Motor neuron (in vitro differentiated cells): Measurements from ENCODE around the gene CEND1. TPM values are rescaled to one million over a fixed set of nuclear protein-coding genes. Genes with fewer than 3 reads are reported as not detected.

Experiments used
- ATAC-seq, 8 experiments: fragments of 200-7000 bp; cut with Tn5 transposase; replicated peaks in 6 of 8; 2 replicates each; pipeline ENCODE4 v1.8.0; 2021; ENCODE audit warnings: mild to moderate bottlenecking in 8 of 8, moderate library complexity in 8 of 8
- H3K27ac ChIP-seq, 2 donors: fragments of 250-450 bp; sonication (Bioruptor Pico); 2 replicates each; pipeline ENCODE4 v1.9.0; 2021; ENCODE audit warnings: antibody characterized with exemption in 2 of 2, mild to moderate bottlenecking in 2 of 2, moderate library complexity in 1 of 2
- H3K4me1 ChIP-seq, 2 donors: fragments of 250-450 bp; sonication (Bioruptor Pico); replicated peaks in 1 of 2; 2 replicates each; pipeline ENCODE4 v1.6.1; 2021; ENCODE audit warnings: antibody characterized with exemption in 2 of 2, mild to moderate bottlenecking in 2 of 2, moderate library complexity in 1 of 2
- H3K4me3 ChIP-seq, 5 donors: fragments of 250-450 bp; sonication (Bioruptor Pico); 2 replicates each; pipeline ENCODE4 v1.9.0; 2021; ENCODE audit warnings: antibody characterized with exemption in 5 of 5, mild to moderate bottlenecking in 5 of 5, moderate library complexity in 4 of 5
- WGBS, 10 experiments: fragments of 450-650 bp; shearing (Covaris generic); methylation state at CpG; one replicate each; pipeline ENCODE4 v1.0.0; 2022; 5-methylcytosine and 5-hydroxymethylcytosine counted together
- in situ Hi-C, 9 experiments: fragments of 400-800 bp; cut with MboI; loops; one replicate each; pipeline ENCODE4 v1.15.0; 2021; ENCODE audit warnings: low sequenced_read_pairs in 9 of 9, low pct_unique_long_range_greater_than_20kb in 2 of 9; ENCODE audit not compliant: unreplicated experiment in 9 of 9
- total RNA-seq, 8 experiments: library from RNA; unstranded; fragments of 300-600 nt; gene quantifications; 2 replicates each; pipeline versions ENCODE4 v1.2.3 to v1.2.4, GENCODE V29; 2022

The CEND1 gene
- total RNA-seq, 8 experiments from 2014 or later, result 1.8 to 21.7 (median 15.3) TPM

DNA sequence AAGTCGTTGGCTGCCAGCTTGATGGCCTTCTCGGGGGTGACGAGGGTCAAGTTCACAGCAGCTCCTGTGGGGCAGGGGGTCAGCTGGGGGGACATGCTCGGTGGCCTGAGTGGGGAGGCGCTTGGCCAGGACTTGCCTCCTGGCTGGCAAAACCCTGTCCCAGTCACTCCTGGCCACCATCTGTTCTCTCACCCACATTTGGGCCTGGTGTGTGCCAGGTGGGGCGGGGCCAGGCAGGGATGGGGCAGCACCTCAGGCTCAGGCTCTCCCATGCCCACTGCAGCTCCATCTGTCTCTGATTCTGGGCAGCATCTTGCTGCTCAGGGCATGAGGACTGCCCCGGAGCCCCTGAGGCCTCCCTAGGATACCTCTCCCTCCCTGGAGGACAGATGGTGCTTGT, 3.7 kb upstream of the CEND1 start:
- no peak overlapping the region for H3K27ac ChIP-seq
- WGBS, 10 experiments, result 72 to 80% methylated on average over 2 of the region's 7 CpGs; no CpG with 5 or more reads in 8 of the 10 experiments
- peaks cover 32 to 51% of the 10 kb centered on the region in 2 donors for H3K4me1 ChIP-seq
- ATAC-seq, result no peak
- in situ Hi-C loops, result no loop called here
- no peak overlapping the region for H3K4me3 ChIP-seq

DNA sequence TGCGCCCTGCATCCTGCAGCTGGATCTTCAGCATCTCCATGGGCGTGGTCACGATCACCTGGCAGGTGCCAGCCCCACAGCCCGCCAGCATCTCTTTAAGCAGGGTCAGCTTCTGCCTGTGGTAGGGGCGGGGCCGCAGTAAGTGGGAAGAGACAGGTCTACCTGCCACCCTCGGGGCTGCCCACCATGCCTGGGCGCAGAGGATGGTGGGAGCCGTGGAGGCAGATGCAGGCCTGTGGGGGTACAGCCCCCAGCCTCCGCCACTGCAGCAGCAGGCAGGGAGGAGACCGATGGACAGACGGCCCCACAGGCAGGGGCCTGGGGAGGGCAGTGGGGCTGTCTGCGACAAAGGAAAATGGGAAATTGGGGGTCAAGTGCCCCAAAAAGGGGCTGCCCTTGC, 3.0 kb upstream of the CEND1 start:
- no peak overlapping the region for H3K27ac ChIP-seq
- in situ Hi-C loops, result no loop called here
- 98 to 100% methylated on average over 2 to 7 of the region's 13 CpGs; no CpG with 5 or more reads in 8 of the 10 experiments for WGBS, 10 experiments
- peaks cover 30 to 51% of the 10 kb centered on the region in 2 donors for H3K4me1 ChIP-seq
- H3K4me3 ChIP-seq, result no peak overlapping the region
- ATAC-seq, result no peak

DNA sequence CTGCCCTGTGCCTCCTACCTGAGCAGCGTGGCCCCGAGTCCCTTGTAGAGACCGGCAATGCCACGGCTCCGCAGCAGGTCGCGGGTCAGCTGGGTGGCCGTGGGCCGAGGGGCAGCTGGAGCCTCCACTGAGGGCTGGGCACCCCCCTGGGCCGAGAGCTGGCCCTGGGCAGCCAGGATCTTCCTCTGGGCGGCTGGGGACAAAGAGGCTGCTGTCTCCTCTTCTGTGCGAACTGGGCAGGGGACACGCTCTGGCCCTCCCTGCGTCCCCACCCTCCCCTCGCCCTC, 2.6 kb upstream of the CEND1 start:
- no peak for ATAC-seq
- Histone ChIP-seq H3K27ac (no peak overlapping the region), H3K4me3 (no peak overlapping the region), H3K4me1 (peaks cover 30 to 51% of the 10 kb centered on the region in 2 donors)
- 100% methylated on average over 2 of the region's 15 CpGs; no CpG with 5 or more reads in 9 of the 10 experiments for WGBS, 10 experiments
- in situ Hi-C loops, result no loop called here

DNA sequence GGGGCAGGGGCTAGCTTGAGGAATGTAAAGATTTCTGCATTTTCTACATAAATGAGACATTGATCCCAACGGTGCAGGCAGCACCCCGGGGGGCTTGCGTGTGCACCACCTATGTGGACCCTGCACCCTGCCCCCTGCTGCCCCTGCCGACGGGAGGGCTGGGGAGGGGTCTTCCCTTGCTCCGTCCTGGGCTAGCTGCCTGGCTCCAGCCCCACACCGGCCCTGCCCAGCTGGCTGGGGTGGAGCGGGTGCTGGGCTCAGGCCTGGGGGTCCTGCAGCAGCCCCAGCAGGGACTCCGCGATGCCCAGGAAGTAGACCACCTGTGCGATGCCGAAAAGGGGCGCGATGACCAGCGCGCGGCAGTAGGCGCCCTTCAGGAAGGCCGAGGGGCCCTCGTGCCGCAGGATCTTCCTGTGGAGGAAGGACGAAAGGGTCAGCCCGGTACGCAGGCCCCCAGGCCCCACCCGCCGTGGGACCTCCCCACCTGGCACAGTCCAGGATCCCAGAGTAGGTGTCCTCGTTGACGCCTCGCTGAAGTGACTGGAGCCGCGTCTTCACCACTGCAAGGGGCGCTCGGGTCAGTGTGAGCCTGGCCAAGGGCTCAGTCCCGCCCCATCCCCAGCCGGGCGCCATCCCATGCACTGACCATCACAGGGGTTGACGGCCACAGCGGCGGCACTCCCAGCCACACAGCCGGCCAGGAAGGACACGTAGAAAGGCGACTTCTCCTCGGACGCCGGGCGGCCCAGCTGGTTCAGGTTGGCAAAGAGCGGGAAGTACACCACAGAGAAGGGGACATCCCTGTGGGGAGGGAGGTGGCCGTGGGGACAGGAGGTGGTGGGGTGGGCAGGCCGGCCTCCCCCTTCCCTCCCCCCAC, 2.0 kb upstream of the CEND1 start:
- peaks cover 30 to 51% of the 10 kb centered on the region in 2 donors for H3K4me1 ChIP-seq
- in situ Hi-C loops, result no loop called here

DNA sequence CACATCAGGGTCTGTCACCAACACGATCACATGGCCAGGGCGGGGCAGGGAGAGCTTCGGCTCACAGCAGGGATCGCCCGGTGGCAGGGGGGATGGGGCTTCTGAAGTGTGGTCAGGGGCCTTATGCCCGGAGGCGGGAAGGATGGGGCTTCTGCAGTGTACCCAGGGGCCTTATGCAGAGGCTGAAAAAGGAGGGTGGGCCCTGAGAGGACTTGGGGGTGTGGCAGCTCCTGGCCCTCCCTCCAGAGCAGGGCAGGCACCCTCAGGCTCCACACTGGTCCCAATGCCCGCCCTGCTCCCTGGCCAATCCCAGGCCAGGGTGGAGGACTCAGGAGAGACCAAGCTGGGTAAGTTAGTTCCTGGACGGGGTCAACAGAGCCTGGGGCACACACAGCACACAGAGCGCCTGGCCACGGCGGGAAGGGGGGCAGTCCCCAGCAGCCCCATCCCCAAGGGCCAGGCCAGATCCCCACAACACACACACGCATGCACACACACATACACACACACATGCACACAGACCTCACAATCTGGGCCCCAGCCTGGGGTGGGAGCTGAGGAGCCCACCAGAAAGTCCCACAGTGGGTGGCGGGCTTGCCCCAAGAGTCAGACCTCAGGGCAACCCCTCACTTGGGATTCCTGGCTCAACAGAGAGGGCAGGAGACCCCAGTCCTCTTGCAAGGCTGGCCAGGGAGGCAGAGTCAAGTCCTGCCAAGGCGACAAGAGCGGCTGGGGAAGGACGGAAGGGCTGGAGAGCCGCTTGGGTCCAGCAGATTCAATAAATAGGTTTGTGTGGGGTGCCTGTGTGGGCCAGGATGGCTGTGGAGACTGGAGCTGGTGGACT, 1.1 kb upstream of the CEND1 start:
- 43 to 100% (median 68%) methylated on average over 1 to 5 of the region's 18 CpGs; no CpG with 5 or more reads in 6 of the 10 experiments for WGBS, 10 experiments
- no peak overlapping the region for H3K27ac ChIP-seq
- peak; percentile 31 to 69 (median 54) for ATAC-seq
- H3K4me1 ChIP-seq, result peaks cover 25 to 43% of the 10 kb centered on the region in 2 donors
- in situ Hi-C loops, result no loop called here
- no peak overlapping the region for H3K4me3 ChIP-seq

More for the DNA sequence above, 2.0 kb upstream of the CEND1 start:
- 91 to 100% methylated on average over 1 to 10 of the region's 49 CpGs; no CpG with 5 or more reads in 8 of the 10 experiments for WGBS, 10 experiments
- H3K27ac ChIP-seq, result no peak overlapping the region
- ATAC-seq, result no peak
- H3K4me3 ChIP-seq, result no peak overlapping the region

DNA sequence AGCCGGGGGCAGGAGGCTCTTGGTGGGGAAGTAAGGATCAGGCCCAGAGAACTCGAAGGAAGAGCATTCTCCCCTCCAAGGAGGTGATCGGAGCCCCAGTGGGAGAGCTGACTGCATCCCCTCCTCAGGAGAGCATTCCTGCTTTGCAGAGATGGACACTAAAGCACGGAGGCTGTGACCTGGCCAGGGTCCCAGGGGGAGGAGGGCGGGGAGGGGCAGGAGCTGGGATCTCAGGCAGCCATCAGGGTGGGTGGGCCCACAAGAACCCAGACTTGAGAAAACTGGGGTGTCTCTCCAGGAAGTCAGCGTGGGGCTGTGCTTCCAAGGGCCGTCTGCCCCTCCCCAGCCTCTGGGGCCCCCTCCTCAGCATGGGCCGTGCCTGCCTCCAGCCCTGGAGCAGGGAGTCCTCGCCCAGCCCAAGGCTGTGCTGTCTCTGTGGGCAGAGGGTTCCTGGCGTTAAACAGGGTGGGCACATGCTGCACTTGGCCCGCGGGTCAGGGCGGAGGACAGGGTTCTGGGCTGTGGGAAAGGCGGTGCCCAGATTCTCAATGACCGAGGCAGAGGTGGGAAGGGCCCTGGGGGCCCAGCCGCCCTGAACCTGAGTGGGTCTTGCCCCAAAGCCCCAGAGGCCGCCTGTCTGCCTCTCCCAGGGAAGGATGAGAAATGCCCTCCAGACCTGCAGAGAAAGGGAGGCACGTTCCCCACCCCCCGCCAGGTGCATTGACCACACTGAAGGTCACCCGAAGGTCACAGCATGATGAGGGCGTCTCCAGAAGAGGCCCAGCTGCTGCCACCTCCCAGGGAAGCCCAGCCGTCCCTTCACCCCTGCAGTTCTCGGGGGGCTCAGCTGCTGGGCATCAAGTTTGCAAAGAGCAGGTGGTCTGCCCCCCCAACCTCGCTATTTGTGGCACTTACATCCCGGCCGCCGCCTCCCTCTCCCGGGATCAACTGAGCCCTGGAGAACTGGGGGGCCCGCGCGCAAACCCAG, 643 bp downstream of the CEND1 start:
- in situ Hi-C loops, result no loop called here
- Histone ChIP-seq H3K27ac (peak overlapping the region; percentile 68 to 80), H3K4me1 (peaks cover 11 to 29% of the 10 kb centered on the region in 2 donors), H3K4me3 (peak overlapping the region; percentile 35 to 58 (median 49))
- WGBS, 10 experiments, result 5 to 67% (median 29%) methylated on average over 1 to 4 of the region's 31 CpGs; no CpG with 5 or more reads in 6 of the 10 experiments
- peak in 7 of 8 experiments; percentile 1 to 9 (median 4) for ATAC-seq

DNA sequence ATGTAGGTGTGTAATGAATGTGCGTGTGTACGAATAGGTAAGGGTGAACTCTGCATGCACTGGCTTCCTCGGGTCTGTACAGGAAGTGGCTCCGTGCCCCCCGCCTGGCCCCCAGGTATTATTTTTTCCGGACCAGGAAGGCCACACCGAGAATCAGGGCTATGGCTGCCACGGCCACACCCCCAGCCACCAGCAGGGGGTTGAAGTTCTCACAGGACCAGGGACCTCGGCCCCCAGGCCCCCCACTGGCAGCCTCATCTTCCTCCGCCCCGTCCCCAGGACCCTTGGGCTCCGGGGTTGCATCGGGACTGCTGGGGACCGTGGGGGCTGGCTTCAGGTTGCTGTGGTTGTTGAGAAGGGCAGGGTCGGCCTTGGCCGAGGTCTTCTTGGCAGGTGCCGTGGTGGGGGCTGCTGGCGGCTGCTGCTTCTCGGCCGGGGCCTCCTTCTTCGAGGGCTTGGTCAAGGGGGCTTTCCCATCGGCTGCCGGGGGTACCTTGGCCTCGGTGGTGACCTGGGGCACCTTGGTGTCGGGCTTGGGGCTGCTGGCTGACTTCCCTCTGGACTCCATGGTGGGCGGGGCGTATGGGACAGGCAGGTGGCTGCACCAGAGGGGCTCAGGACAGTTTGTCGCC, 1.8 kb downstream of the CEND1 start:
- H3K27ac ChIP-seq, result peak overlapping the region in 1 of 2 donors; percentile 80
- H3K4me3 ChIP-seq, result no peak overlapping the region
- in situ Hi-C loops, result no loop called here
- peaks cover 14 to 33% of the 10 kb centered on the region in 2 donors for H3K4me1 ChIP-seq
- no peak for ATAC-seq
- 67% methylated on average over 1 of the region's 28 CpGs; no CpG with 5 or more reads in 9 of the 10 experiments for WGBS, 10 experiments

DNA sequence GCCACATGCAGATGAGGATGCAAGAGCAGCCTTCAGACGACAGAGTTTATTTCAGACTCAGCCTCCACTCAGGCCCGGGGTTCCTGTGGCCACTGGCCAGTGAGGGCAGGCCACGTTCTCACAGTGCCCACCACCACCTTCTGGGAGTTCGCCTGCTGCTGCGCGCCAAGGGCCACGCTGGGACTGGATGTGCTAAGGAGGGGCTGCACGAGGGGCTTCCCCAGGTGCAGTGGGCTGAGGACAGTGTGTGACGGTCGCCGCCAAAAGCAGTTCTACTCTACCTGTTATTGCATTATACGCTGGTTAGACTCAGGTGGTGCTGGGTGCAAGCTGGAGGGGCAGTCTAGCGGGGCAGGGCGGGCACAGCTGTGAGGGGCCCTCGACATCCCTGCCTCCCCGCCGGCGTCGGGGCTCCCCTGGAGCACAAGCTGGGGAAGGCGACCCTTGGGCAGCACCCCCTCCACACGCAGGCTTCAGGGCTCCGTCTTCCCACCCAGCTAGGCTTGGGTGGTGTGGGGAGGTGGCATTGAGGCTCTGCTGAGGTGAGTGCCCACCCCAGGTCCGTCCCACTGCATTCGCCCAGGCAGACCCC, 2.7 kb downstream of the CEND1 start:
- Histone ChIP-seq H3K27ac (no peak overlapping the region), H3K4me3 (no peak overlapping the region), H3K4me1 (peaks cover 18 to 36% of the 10 kb centered on the region in 2 donors)
- 42 to 100% methylated on average over 1 to 2 of the region's 24 CpGs; no CpG with 5 or more reads in 8 of the 10 experiments for WGBS, 10 experiments
- in situ Hi-C loops, result no loop called here
- no peak for ATAC-seq

DNA sequence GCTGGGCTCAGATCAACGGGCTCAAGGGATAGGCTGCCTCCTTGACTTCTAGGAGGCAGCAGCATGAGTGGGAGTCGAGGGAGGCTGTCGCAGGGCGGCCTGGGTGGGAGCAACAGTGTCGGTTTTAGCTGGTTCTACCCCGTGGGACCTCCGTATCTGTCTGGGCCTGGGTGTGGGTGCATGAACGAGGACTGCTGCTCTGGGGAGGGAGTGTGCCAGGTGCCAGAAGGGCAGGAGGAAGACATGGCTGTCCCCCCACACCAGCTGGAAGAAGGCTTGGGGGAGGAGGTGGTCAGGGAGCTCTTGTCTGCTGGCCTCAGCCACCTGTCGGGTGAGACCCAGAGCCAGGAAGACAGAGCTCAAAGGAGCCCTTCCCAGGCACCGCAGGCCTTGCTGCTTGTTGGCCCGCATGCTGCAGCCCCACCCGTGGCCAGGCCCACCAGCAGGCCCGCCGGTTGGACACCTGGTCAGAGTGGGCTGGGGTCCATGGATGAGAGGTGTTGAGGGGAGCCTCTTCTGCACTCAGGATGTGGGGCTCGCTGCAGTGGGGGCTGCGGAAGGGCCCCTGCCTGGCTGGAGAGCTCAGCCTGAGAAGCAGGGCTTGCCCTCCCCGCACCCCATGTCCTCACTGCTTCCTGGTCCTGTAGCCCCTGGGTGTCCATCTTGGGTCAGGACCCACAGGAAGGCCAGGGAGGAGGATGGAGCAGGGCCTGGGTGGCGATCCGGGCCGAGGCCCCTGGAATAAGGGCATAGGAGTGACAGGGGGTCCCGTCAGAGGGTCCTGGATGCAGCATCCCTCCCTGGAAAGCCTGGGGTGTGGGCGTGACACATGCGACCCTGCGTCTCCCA, 3.4 kb downstream of the CEND1 start:
- WGBS, 10 experiments, result 68 to 100% (median 80%) methylated on average over 1 to 5 of the region's 24 CpGs; no CpG with 5 or more reads in 5 of the 10 experiments
- Histone ChIP-seq H3K4me1 (peaks cover 18 to 36% of the 10 kb centered on the region in 2 donors), H3K27ac (no peak overlapping the region), H3K4me3 (no peak overlapping the region)
- ATAC-seq, result no peak
- in situ Hi-C loops, result no loop called here

DNA sequence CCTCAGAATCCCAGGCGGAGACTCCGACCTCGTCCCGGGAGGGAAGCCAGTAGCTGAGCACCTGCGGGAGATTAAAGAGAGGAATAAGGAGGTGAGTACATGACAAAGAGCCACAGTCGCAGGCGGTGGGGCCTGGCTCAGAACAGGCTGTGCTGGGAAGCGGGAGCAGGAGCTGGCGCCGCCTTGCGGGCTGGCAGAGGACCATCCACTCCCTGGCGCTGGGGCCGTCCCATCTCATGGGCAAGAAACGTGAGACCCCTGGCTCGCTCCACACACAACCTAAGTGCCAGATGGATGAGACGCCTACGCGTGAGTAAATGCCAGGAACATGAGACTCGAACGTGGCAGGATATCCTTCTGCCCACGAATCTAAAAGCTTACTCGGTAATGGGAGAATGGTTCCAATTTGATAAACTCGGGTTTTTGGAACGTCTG, 6.3 kb downstream of the CEND1 start:
- peaks cover 9 to 11% of the 10 kb centered on the region in 2 donors for H3K4me1 ChIP-seq
- no peak overlapping the region for H3K27ac ChIP-seq
- no peak overlapping the region for H3K4me3 ChIP-seq
- ATAC-seq, result peak; percentile 86 to 97 (median 90)
- 0 to 47% (median 3%) methylated on average over 1 to 10 of the region's 24 CpGs; no CpG with 5 or more reads in 2 of the 10 experiments for WGBS, 10 experiments
- in situ Hi-C loops, result no loop called here
